Psoas muscle (tissue), 8 donors: ENCODE measurements around the gene ACACA. TPM values are rescaled to one million over a fixed set of nuclear protein-coding genes. Genes with fewer than 3 reads are reported as not detected.

Source experiments
- ATAC-seq, 4 donors: fragments of 200-7000 bp; cut with Tn5 transposase; one replicate each; pipeline ENCODE4 v1.9.1; 2020; ENCODE audit warnings: moderate library complexity in 3 of 4, mild to moderate bottlenecking in 2 of 4
- DNase-seq, 2 donors: peaks; one replicate each; pipeline ENCODE4 v3.0.0-alpha.2; 2020
- H3K27ac ChIP-seq: fragments of 200-600 bp; one replicate; pipeline ENCODE4 v1.8.0; 2022
- H3K27me3 ChIP-seq, 3 donors: fragments of 200-600 bp in 1 of 3; one replicate each; pipeline versions ENCODE4 v1.6.1 to v1.8.0; 2013 to 2022; ENCODE audit warnings: low read length in 2 of 3, mild to moderate bottlenecking in 2 of 3, moderate library complexity in 1 of 3; ENCODE audit not compliant: insufficient read depth in 3 of 3
- H3K36me3 ChIP-seq, 2 donors: fragments of 200-600 bp in 1 of 2; one replicate each; pipeline versions ENCODE4 v1.6.1 to v1.8.0; 2013 to 2022; ENCODE audit warnings: low read depth in 1 of 2, mild to moderate bottlenecking in 1 of 2, moderate library complexity in 1 of 2; ENCODE audit not compliant: insufficient read depth in 1 of 2
- H3K4me1 ChIP-seq: fragments of 200-600 bp; one replicate; pipeline ENCODE4 v1.8.0; 2022
- H3K4me3 ChIP-seq: fragments of 200-600 bp; one replicate; pipeline ENCODE4 v1.8.0; 2022; ENCODE audit warnings: mild to moderate bottlenecking
- H3K9me3 ChIP-seq: fragments of 200-600 bp; one replicate; pipeline ENCODE4 v1.8.0; 2022
- CTCF ChIP-seq: fragments of 200-600 bp; IDR thresholded peaks from one replicate; pipeline ENCODE4 v1.8.0; 2022; ENCODE audit warnings: antibody characterized with exemption
- WGBS, 3 donors: extraction: QIAGEN DNeasy Blood & Tissue Kit; methylation state at CpG; one replicate each; pipeline versions ENCODE4 v1.1.6 to v1.1.7; 2013; 5-methylcytosine and 5-hydroxymethylcytosine counted together
- intact Hi-C, 2 donors: fragments of 100-400 bp; cut with DNase I; formaldehyde crosslinking; loops; one replicate each; pipeline versions ENCODE4 v1.11.0 to v1.14.2; 2022
- polyA plus RNA-seq, 3 donors: library from polyadenylated mRNA; stranded (reverse); fragments of 200-250 nt; gene quantifications; one replicate each; pipeline ENCODE4 v1.2.3, GENCODE V29; 2013
- total RNA-seq, 4 donors: library from RNA; stranded (reverse); fragmentation: NEBNext Ultra II Directional in 2 of 4; extraction: Animal tissue kit (Norgen Biotek cat#: 25700) in 2 of 4; gene quantifications; one replicate each; pipeline versions ENCODE4 v1.2.1 to v1.2.4, GENCODE V29; 2021 to 2023
- donor health status: healthy with polysubstance abuse.
- donor health status: DM: no; HTN: no; CAD: no; lungs with moderate emphysema.
- donor health status: Bipolar disorder and iron deficiency.
- donor health status: healthy.
- donor health status: DM: yes; HTN: yes; CAD: no.
- donor health status: DM: no; HTN: no; CAD: no.
- donor health status: DM: no; HTN: no; CAD: no.
- donor health status: DM: yes; HTN: yes; CAD: no.

ACACA gene
- total and polyA plus RNA-seq, 7 donors: 7.2 to 42.6 (median 21.5) TPM

DNA sequence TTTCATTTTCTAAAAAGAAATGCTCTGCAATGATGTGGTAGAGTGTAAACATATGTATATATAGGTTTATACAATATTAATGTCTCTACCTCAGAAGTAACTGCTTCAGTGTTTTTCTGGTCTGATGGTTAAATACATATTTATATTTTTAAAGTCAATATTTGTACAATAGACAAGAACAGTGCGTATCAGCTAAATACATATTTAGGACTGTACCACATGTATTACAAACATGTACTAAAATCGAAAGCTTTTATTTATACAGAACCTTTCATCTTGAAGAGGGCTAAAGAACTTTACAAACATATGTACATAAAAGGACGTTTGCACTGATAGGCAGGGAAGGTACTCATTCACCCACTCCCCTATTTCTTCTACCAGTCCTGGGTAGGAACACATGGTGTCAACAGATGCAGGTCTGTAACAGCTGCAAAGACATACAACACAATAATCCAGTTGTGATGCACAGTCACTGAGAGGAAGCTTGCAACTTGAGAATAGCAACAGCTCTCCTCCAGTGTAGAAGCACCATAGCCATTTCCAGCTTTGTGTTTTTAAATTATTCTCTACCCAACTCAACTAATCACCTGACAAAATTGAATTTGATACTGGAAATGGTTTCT is 237.8 kb downstream of the ACACA start:
- Histone ChIP-seq H3K4me1 (no peaks in the 10 kb centered on the region), H3K9me3 (no peaks in the 10 kb centered on the region), H3K27me3 (no peaks in the 10 kb centered on the region), H3K36me3 (peaks cover 0 to 5% of the 10 kb centered on the region in 2 donors), H3K4me3 (no peak overlapping the region), H3K27ac (no peak overlapping the region)
- 72 to 78% (median 74%) methylated on average over 3 of the region's 3 CpGs for WGBS, 3 donors
- no peak for TF ChIP-seq CTCF
- ATAC-seq: no peak
- no peak for DNase-seq
- intact Hi-C loops: no loop called here

GRCh38 chr17:37167756-37168155 is 238.9 kb downstream of the ACACA start:
- no peak for TF ChIP-seq CTCF
- ATAC-seq (peak in 3 of 4 donors; percentile 51 to 71 (median 64)), DNase-seq (no peak)
- no peaks in the 10 kb centered on the region for H3K4me1 ChIP-seq
- no peaks in the 10 kb centered on the region for H3K9me3 ChIP-seq
- no peak overlapping the region for H3K27ac ChIP-seq
- peaks cover 0 to under 1% of the 10 kb centered on the region in 2 donors for H3K36me3 ChIP-seq
- intact Hi-C loops: no loop called here
- no peaks in the 10 kb centered on the region for H3K27me3 ChIP-seq
- H3K4me3 ChIP-seq: no peak overlapping the region
- WGBS, 3 donors: 98 to 100% (median 100%) methylated on average over 1 of the region's 1 CpG

DNA sequence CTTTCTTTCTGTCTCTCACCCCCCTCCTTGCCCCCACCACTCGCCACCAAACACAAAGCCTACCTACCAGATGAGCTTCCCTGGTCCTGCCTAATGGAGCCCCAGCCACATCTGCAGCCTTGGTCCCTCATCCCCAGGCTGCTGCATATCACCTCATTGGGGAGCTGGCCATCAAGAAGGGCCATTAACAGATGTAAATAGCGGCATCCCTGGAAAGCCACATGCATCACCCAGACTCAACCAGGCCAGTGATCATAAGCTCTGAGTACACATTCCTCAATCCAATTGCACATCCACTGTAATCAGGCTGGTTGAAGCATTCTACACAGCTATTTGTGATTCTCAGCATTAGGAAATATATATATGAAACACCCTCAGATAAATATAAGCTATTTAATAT is 242.6 kb downstream of the ACACA start:
- no peaks in the 10 kb centered on the region for H3K9me3 ChIP-seq
- WGBS, 3 donors: 94 to 100% (median 98%) methylated on average over 2 of the region's 2 CpGs
- H3K4me1 ChIP-seq: no peaks in the 10 kb centered on the region
- intact Hi-C loops: no loop called here
- peaks cover 6 to 27% of the 10 kb centered on the region in 2 donors for H3K36me3 ChIP-seq
- no peak overlapping the region for H3K27ac ChIP-seq
- no peak for DNase-seq
- no peak for ATAC-seq
- no peak overlapping the region for H3K4me3 ChIP-seq
- no peak for TF ChIP-seq CTCF
- no peaks in the 10 kb centered on the region for H3K27me3 ChIP-seq

DNA sequence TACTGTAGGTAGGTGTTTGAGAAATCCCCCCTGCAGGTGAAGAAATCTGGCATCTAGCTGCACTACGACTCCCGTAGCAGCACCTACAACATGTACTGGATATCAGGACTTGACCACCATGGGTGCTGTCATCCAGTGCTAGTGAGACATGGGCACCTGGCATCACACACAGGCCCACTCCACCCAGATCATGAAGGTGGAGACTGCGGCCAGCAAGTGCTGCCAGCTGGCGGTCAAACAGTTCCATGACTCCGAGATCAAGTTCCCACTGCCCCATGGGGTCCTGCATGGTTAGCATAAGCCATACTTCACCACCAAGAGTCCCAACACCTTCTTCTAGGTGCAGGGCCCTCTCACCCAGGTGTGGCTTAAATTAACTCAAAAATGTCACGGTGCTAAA is 243.8 kb downstream of the ACACA start:
- TF ChIP-seq CTCF: no peak
- Histone ChIP-seq H3K27ac (no peak overlapping the region), H3K4me3 (no peak overlapping the region), H3K36me3 (peaks cover 6 to 39% of the 10 kb centered on the region in 2 donors), H3K9me3 (no peaks in the 10 kb centered on the region), H3K27me3 (no peaks in the 10 kb centered on the region), H3K4me1 (no peaks in the 10 kb centered on the region)
- intact Hi-C loops: no loop called here
- DNase-seq (peak in 1 of 2 donors; percentile 47), ATAC-seq (peak in 2 of 4 donors; percentile 38 to 57)
- WGBS, 3 donors: 86 to 95% (median 86%) methylated on average over 5 to 6 of the region's 6 CpGs

DNA sequence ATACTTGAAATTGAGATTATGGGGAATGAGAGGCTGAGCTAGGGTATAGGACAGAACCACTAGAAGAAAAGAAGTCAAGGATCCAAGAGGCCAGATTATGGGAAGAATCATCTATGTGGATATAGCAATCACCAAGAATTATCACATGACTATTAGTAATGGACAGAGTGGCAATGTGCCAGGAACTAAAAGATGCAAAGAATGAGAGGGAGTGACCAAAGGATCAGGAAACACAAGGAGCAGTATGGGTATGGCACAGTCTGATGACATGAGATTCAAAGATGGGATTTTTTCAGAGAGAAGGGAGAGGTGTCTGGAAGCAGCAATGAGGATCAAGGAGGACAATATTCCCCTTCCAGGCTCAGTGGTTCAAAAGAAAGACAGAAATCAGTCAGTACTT is 245.7 kb downstream of the ACACA start:
- intact Hi-C loops: no loop called here
- DNase-seq (no peak), ATAC-seq (no peak)
- H3K27me3 ChIP-seq: no peaks in the 10 kb centered on the region
- H3K4me1 ChIP-seq: no peaks in the 10 kb centered on the region
- peaks cover 6 to 51% of the 10 kb centered on the region in 2 donors for H3K36me3 ChIP-seq
- H3K4me3 ChIP-seq: no peak overlapping the region
- TF ChIP-seq CTCF: no peak
- H3K9me3 ChIP-seq: no peaks in the 10 kb centered on the region
- no peak overlapping the region for H3K27ac ChIP-seq
